HG02610 (cell line): ENCODE measurements around the gene RNF144A.

ENCODE experiments used
- ATAC-seq: cut with Tn5 transposase; IDR thresholded peaks from one replicate; pipeline ENCODE4 v1.9.1; 2021; ENCODE audit warnings: mild to moderate bottlenecking, moderate library complexity; ENCODE audit not compliant: unreplicated experiment

Gene RNF144A

DNA sequence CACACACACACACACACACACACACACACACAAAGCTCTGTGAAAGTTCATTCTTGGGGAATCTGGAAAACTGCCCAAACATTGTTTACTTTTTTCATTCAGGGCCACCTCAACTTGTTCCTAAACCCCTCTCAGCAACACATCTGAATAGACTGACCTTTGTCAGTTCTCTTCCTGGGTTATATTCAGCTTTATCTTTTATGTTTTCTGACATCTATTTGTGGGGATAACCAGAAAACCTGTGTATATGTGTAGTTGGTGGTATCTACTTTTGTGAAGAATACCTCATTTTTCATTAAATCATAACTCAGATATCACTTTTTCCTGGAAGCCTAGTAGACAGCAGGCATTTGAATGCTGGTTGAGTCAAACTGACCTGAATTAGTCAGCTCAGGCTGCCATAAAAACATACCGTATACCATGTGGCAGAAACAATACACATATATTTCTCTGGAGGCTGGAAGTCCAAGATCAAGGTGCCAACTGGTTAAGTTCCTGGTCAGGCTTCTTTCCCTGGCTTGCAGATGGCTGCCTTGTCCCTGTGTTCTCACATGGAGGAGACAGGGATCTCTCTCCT, 11.0 kb upstream of the RNF144A start:
- ATAC-seq: no peak

DNA sequence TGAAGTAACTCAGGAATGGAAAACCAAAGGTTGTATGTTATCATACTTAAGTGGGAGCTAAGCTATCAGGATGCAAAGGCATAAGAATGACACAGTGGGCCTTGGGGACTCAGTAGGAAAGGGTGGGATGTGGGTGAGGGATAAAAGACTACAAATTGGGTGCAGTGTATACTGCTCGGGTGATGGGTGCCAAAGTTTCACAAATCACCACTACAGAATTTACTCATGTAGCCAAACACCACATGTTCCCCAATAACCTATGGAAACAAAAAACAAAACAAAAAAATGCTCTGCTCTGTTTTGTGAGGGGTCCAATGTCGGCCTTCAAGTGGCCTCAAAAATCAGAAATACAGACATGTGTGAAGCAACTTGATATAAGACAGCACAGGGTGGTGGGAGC, 8.9 kb upstream of the RNF144A start:
- ATAC-seq: no peak

DNA sequence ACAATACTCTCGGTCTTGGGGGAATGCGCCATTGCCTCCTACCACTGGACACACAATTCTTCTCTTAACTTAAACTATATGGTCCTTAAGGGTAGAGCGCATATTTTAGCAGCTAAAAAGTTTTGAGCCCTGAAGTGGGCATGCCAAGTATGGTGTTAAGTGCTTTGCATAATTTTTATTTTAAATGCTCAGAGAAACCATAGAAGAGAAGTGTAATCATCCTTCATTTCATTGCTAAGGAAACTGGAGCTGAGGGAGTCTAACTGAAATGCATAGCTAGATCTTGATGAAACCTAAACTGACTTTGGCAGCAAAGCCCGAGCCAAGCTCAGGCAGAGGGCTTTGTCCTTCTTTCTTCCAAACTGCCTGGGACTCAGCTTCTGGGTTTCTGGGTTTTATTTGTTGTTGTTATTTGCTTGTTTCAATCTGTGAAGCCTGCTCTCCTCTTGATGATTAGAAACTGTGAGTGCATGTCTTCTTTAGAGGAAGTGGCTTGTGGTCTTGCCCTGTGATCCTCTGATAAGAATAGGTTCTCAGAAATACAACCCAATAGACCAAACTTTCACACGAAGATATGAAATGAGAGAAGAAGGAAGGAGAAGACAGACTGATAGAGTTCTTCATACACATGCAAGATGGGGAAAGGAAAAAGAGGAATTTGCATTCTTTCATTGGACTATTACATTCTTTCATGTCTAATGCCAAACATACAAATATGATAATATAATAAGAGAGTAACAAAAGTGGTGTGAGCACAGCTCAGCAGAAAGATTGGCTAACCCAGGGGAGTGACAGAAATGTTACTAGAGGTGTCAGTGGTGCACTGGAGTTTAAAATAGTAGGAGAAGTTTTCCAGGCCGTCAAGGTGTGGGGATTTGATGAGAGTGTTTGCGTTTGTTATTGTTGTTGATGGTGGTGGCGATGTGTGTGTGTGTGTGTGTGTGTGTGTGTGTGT, 7.5 kb upstream of the RNF144A start:
- ATAC-seq: peak; percentile 97

DNA sequence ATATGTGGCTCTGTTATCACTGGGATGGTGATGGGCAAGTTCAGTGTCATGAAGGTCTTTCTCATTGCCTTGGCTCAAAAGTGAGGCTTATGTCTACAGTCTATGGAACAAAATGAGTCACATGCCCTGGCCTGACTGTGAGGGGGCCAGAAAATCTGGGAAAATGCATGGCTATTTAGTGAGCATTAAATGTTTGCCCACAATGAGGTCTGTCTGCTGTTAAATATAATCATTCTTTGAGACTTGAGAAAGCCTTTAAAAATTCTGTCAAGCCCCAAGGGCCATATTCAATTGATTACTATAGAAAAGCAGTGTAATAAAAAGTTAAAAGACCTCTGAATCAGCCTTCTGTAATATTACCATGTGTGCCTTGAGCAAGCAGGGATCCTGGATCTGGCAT, 5.5 kb upstream of the RNF144A start:
- no peak for ATAC-seq

DNA sequence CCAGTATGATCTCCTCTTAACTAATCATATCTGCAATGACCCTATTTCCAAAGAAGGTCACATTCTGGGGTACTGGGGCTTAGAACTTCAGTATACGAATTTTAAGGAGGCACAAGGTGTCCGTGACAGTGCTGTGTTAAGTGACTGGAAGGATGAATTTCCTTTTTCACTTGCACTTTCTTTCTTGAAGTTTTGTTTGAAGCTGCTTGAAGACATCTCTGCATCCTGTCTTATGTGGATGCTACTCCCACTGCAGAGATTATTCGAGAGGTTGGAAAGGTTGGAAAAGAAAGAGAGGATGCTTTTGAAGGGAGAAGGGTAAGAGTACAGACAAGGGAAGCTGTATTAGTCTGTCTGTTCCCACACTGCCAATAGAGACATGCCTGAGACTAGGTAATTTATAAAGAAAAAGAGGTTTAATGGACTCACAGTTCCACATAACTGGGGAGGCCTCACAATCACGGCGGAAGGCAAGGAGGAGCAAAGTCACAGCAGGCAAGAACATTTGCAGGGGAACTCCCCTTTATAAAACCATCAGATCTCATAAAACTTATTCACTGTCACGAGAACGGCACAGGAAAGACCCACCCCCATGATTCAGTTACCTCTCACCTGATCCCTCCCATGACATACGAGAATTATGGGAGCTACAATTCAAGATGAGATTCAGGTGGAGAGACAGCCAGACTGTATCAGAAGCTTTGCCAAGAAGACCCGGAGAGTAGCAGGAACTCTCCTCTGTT, 3.6 kb upstream of the RNF144A start:
- ATAC-seq: no peak

GRCh38 chr2:6914828-6915227, 2.4 kb upstream of the RNF144A start:
- no peak for ATAC-seq

DNA sequence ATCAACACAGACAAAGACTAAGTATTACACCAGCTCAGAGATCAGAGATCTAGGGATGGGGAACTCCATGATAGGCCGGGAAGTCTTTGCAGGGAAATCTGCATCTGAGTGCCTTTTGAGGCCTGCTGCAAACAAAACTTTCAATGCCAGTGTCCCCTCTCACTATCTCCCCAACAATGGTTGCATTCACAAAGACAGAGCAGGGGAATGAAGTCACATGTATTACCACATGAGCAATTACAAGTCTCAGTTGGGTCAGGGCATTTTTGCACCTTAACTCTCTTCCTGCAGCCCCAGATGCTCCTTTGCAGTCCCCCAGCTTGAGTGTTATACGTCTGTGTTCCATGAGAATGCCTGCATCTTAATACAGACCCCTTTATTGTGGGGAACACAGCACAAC, 1.8 kb upstream of the RNF144A start:
- ATAC-seq: no peak

DNA sequence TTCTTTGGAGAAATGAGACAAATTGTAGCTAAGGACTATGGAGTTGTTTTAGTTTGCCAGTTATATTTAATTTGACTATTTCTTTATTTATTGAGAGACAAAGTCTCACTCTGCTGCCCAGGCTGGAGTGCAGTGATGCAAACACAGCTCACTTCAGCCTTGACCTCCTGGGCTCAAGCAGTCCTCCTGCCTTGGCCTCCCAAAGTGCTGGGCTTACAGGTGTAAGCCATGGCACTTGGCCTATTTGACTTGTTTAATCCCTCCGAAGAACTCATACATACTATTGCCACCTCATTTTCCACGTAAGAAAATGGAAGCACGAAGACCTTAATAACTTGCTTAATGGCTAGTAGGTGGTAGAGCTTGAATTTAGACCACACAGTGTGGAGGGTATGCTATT, 988 bp upstream of the RNF144A start:
- no peak for ATAC-seq

GRCh38 chr2:6916736-6917070, 509 bp upstream of the RNF144A start:
- no peak for ATAC-seq

DNA sequence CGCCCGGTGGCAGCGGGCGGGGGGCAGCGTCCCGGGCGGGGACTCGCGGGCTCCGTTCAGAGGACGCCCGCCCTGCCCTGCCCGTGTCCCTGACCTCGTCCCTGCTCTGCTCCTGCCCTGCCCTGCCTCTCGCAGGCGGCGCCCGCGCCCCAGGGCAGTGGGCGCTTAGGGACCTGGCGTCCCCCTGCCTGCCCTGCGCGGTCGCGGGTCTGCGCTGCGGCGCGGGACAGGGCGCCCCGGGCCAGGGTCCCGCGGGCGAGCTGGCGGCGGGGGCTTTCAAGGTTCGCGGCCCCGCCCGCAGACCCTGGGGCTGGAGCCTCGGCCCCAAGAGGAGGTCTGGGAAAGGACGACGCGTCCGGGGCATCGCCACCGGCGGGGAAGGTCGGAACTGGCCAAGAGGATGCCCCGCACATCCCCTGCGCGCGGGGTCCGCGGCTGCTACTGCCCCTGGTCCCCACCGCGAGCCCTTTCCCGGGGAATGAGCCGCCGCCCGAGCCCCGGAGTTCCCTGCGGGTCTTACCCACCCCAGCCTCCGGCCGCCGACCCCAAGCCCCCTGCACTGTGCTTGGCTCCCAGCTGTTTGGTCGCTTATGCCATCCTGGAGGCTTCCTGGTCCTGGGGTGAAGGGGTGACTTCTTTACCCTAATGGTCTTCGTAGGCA, 679 bp downstream of the RNF144A start:
- no peak for ATAC-seq

DNA sequence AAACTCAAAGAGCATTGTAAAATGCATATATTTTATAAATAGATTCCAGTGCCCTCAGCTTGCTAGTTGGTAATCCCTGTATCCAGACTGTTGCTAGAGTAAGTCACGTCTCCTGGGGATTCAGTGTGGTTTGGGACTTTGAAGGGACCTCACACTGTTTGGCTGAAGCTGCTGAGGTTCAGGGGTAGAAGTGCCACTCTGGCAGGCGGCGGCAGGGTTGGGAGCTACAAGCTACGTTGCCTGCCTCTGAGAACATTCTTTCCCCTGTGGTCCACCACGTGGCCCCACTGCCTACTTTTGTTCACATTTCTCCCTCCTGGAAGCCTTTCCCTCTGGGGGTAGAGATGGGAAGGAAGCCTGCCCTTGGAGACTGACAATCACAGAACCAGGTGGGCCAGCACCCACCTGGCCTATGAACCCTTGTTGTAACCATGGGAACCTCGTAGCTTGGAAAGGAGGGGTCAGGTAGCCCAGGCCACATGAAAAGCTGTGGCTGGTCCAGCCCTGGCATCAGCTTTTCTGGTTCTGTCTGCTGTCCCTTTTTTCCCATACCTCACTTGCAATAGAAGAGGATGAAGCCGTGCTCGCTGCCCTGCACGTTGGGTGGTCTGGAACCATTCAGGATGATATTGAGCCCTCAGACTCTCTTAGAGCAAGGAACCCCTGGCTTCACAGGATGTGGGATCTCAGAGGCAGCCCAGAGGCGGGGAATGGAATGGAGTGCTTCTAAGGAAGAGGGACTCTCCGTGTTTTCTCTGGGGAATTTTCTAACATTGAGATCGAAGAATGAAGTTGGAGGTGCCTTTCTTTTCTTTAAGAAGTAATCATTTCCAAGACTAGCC, 2.9 kb downstream of the RNF144A start:
- ATAC-seq: no peak

GRCh38 chr2:6920743-6921064, 3.5 kb downstream of the RNF144A start:
- no peak for ATAC-seq

GRCh38 chr2:6921321-6921922, 4.2 kb downstream of the RNF144A start:
- ATAC-seq: no peak

DNA sequence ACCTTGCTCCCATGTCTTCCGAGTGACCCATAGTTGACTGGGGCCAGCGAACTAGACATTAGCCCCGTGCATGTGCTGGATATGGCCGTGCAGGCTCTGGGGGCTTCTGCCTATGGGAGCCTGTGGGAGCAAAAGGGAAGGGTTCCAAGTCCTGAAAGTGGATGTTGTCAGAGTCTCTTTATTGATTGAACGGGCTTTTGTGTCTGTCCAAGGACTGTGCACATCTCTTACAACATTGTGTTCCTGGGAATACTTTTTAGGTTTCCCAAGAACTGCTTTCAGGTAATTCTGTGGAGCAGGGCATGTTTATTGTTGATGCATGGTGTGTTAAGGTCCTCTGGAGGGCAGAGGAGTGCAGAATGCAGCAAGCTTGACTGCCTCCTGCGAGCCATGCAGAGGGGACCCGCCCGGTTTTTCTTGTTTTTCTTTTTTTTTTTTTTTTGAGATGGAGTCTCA, 5.0 kb downstream of the RNF144A start:
- no peak for ATAC-seq

- ATAC-seq: no peak
Observed at GRCh38 chr2:6923319-6923718, 6.1 kb downstream of the RNF144A start.

GRCh38 chr2:6924101-6924923, 7.1 kb downstream of the RNF144A start:
- ATAC-seq: no peak

- ATAC-seq: no peak
Observed at GRCh38 chr2:6924924-6925409, 7.8 kb downstream of the RNF144A start.

GRCh38 chr2:6926071-6926732, 9.0 kb downstream of the RNF144A start:
- ATAC-seq: no peak

GRCh38 chr2:6927186-6927585, 10.0 kb downstream of the RNF144A start:
- no peak for ATAC-seq
